Tibial artery (tissue), 4 donors: ENCODE measurements around the gene RNASE3.

Source experiments
- DNase-seq, 2 donors: peaks; one replicate each; pipeline ENCODE4 v3.0.0-alpha.2; 2019
- H3K27ac ChIP-seq, 2 donors: fragments of 200-600 bp; sonication (generic) in 1 of 2; 1 replicate in 1 of 2; 2 replicates in 1 of 2; pipeline ENCODE4 v1.5.1; 2018 to 2019; ENCODE audit warnings: mild to moderate bottlenecking in 1 of 2
- H3K27me3 ChIP-seq, 2 donors: fragments of 200-600 bp; sonication (generic) in 1 of 2; one replicate each; pipeline versions ENCODE4 v1.5.1 to v1.6.0; 2016 to 2019
- H3K36me3 ChIP-seq, 3 donors: fragments of 200-600 bp; sonication (generic) in 2 of 3; one replicate each; pipeline ENCODE4 v1.5.1; 2016 to 2019; ENCODE audit warnings: mild to moderate bottlenecking in 2 of 3
- H3K4me1 ChIP-seq, 4 donors: fragments of 200-600 bp; sonication (generic) in 2 of 4; 1 replicate in 3 of 4; 2 replicates in 1 of 4; pipeline ENCODE4 v1.5.1; 2016 to 2019
- H3K4me3 ChIP-seq, 2 donors: fragments of 200-600 bp; sonication (generic) in 1 of 2; 1 replicate in 1 of 2; 2 replicates in 1 of 2; pipeline ENCODE4 v1.5.1; 2018 to 2019; ENCODE audit warnings: mild to moderate bottlenecking in 2 of 2
- H3K9me3 ChIP-seq, 3 donors: fragments of 200-600 bp; sonication (generic) in 1 of 3; one replicate each; pipeline ENCODE4 v1.5.1; 2016 to 2019
- CTCF ChIP-seq, 2 experiments: fragments of 200-600 bp in 1 of 2; fragments of 450-650 bp in 1 of 2; IDR thresholded peaks; one replicate each; pipeline ENCODE4 v1.5.1; 2017 to 2019; ENCODE audit warnings: antibody characterized with exemption in 2 of 2, mild to moderate bottlenecking in 1 of 2, moderate library complexity in 1 of 2
- intact Hi-C: fragments of 100-400 bp; cut with DNase I; formaldehyde crosslinking; loops from one replicate; pipeline ENCODE4 v1.15.0; 2023; ENCODE audit warnings: low total_unique reads

RNASE3 gene

GRCh38 chr14:20935303-20935984, 44.3 kb downstream of the RNASE3 start:
- Histone ChIP-seq H3K4me1 (no peaks in the 10 kb centered on the region), H3K36me3 (no peaks in the 10 kb centered on the region), H3K27me3 (peaks cover 0 to 6% of the 10 kb centered on the region in 2 donors), H3K9me3 (no peaks in the 10 kb centered on the region), H3K27ac (no peak overlapping the region), H3K4me3 (no peak overlapping the region)
- no peak for TF ChIP-seq CTCF (IDR thresholded peaks at IDR 0.05)
- DNase-seq, result no peak
- intact Hi-C loops, result no loop called here
